T-helper 1 cell treated with Interleukin-12 subunit alpha and Interleukin-12 subunit beta and Interleukin-4 antibody, amounts not matched to agents 30 ng/mL and 1 ng/mL, for 36 hours (primary cell): ENCODE data around the gene CCND2. TPM values are rescaled to one million over a fixed set of nuclear protein-coding genes. Genes with fewer than 3 reads are reported as not detected.

Experiments used
- intact Hi-C: fragments of 100-400 bp; cut with micrococcal nuclease; formaldehyde crosslinking; loops from one replicate; pipeline ENCODE4 v1.15.1; 2024
- total RNA-seq: library from RNA; stranded (reverse); gene quantifications from 2 replicates; pipeline ENCODE4 v1.2.3, GENCODE V29; 2022

CCND2 gene
- total RNA-seq, 1 donor from 2014 or later, result 821 TPM

- intact Hi-C loops, result no loop called here
Measured at GRCh38 chr12:4288296-4289131, 15.0 kb downstream of the CCND2 start.

- intact Hi-C loops, result no loop called here
Measured at GRCh38 chr12:4289231-4289878, 15.8 kb downstream of the CCND2 start.

GRCh38 chr12:4289998-4290790 is 16.6 kb downstream of the CCND2 start:
- intact Hi-C loops, result no loop called here

DNA sequence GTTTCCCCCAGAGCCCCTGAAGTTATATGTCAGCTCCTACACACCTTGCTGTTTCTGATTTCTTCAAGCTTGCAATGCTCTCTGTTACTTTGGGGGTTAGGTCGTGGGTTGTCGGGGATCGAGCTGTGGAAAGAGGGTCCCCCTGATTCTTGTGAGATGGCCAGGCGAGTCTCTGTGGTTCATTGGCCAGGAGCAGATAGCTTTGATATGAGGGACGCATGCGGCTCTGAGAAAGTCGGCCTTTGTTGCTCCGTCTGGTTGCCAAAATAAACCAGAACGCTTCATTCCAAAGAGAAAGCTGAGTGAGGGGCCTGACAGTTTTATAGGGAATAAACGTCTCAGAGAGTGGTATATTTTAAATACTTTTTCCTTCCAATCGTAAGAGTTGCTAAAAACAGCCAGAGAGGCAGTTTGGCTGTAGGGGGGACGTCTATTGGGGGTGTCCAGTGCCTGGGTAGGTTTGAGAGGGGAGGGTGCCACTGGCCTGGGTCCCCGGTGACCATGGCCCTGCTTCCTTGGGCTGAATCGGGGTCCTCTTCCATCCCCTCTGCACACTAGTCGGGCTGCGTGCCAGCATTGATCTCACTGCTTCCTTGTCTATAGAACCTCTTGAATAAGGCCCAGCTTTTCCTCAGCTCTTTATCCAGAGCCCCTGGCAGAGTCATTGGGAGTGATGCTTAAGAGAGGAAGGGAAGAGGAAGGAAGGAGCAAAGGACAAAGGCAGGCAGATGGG is 18.9 kb downstream of the CCND2 start:
- intact Hi-C loops, result loop anchor here (2.0 kb wide), 1 partner anchor 28 kb away; the partner anchor contains the start of gene TIGAR

DNA sequence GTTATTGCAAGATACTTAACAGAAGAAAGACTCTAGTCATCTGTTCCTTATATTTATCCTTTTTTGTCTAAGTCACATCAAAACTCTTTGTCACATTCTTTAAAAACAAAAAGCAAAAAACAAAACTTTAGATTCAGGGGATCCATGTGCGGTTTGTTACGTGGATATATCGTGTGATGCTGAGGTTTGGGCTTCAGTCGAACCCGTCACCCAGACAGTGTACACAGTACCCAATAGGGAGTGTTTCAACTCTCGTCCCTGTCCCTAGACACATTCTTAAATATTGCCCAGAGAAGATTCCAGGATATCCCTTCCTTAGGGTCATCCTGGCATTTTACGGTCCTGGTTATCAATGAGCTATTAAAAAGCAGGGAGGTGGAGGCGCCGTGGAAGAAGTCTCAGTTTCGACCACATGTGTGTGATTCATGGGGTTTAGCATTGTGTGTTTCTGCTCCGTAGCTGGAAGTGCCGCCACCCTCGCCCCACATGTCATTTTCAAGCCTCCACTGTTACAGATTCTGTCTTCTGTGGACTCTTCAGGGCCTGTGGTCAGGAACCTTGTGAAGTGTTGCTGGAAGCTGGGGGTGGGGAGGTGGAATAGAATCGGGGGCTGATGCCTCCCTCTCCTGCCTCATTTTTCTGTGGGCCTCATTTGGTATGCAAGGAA is 19.9 kb downstream of the CCND2 start:
- intact Hi-C loops, result loop anchor here (2.0 kb wide), 1 partner anchor 27 kb away; the partner anchor contains the start of gene TIGAR

- intact Hi-C loops, result loop anchor here (2.0 kb wide), 1 partner anchor 27 kb away; the partner anchor contains the start of gene TIGAR
Measured at GRCh38 chr12:4293966-4294505, 20.5 kb downstream of the CCND2 start.

DNA sequence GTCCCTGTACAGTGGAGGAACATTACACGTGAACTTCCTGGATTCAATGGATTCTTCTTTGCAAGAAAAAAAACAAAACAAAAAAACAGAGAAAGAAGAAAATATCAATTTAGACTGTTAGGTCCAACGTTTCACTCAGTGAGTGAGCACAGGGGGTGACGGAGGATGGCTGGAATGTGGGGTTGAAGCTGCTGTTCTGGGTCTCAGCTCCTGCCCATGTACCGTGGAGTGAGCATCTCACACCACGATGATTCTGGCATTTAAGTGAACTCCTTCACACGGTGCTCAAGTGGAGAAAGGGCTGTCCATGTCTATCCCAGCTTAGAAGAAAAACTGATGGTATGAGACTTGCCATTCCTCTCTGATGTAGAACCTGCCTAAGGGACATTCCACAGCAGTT is 23.2 kb downstream of the CCND2 start:
- intact Hi-C loops, result no loop called here

DNA sequence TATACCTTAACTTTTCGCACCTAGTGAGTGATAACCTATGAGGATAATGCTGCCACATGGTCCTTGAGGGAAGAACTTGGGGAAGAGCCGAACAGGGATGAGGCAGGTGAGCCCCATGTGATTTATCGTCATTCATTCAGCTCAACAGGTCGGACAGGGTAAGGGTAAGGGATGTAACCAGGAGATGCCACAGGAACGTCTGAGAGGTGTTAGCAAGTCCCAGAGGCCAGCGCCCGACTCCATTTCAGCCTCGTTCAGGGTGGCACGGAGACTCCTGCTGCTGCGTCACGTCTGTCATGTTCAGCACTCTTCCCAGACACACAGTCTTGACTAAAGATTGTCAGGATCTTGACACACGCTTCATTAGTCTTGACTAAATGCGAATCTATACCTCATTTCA is 24.1 kb downstream of the CCND2 start:
- intact Hi-C loops, result no loop called here

DNA sequence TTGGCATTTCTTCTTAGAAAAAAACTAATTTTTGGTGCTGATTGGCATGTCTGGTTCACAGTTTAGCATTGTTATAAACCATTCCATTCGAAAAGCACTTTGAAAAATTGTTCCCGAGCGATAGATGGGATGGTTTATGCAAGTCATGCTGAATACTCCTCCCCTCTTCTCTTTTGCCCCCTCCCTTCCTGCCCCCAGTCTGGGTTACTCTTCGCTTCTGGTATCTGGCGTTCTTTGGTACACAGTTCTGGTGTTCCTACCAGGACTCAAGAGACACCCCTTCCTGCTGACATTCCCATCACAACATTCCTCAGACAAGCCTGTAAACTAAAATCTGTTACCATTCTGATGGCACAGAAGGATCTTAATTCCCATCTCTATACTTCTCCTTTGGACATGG is 27.3 kb downstream of the CCND2 start:
- intact Hi-C loops, result no loop called here

GRCh38 chr12:4301932-4302501 is 28.5 kb downstream of the CCND2 start:
- intact Hi-C loops, result no loop called here

DNA sequence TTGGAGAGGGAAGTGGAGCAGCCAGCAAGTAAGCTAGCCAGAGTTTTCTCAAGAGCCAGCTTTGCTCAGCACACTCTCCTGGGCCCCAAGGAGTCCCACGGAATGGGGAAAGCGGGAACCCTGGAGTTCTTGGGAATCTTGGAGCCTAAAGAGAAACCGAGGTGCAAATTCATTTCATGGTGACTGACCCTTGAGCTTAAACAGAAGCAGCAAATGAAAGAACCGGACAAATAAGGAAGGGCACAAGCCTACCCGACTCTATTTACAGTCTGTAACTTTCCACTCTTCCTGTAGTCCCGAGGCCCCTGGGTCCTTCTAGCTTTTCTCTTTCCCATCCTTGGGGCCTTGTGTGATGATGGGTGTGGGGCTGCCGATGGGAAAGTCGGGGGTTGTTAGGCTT is 29.3 kb downstream of the CCND2 start:
- intact Hi-C loops, result no loop called here

- intact Hi-C loops, result no loop called here
Measured at GRCh38 chr12:4303750-4304149, 30.2 kb downstream of the CCND2 start.

- intact Hi-C loops, result no loop called here
Measured at GRCh38 chr12:4307593-4308333, 34.2 kb downstream of the CCND2 start.

DNA sequence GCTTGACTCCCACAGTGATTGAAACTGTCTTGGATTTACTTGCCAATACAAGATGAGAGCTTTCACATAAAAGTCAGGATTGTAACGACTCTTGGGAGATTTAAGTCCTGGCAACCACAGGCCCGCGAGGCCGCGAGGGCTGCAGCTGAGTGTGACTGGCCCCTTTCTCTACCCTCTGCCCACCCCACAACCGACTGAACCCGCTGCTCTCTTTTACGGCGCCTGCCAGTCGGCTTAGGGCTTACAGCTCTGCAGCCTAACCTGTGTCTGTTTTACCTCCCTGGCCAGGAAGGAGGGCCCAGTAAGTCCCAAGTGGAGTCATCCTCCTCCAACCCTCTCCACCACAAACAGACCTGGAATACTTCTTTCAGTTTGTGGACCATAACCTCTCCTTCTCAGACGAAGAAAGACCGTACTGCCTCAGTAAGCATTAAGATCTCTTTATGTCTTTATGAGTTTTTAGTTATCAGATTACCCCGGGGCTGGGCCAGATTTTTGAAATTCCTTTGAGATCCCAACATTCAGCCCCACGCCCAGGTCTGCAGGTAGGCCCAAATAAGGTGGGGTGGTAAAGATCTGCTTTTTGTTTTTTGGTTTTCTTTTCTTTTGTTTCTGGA is 34.9 kb downstream of the CCND2 start:
- intact Hi-C loops, result no loop called here

DNA sequence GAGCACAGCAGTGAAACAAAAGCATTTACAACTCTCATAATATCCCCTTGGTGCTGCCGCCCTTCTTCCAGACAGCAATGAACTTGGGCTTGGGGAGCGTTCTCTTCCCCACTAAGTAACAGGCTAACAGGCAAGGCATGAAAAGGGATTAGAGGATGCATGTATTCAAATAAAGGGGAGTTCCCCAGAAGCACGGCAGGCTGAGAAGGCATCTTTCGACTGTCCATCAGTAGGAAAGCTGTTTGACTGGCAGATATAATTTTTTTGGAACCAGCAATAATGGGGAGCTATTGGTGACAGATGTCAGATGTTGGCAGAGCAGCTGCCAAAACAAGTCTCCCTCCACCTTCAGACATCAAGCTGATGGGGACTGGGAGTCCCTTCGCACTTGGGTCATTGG is 38.2 kb downstream of the CCND2 start:
- intact Hi-C loops, result no loop called here

DNA sequence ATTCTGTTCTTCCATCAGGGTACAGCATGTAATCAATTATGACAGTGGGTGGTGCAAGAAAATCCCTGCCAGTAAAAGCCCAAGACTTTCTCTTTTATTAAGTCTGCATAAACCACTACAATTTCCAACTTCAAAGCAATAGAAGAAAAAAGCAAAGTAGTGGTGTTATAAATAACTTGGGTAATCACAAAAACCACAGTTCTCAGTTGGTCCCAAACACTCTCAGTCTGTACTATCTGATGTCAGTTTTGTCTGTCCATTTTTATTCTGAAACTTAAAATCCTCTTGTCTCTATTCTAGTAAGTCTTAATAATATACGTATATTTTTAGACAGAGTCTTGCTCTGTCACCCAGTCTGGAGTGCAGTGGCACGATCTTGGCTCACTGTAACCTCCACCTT is 38.7 kb downstream of the CCND2 start:
- intact Hi-C loops, result no loop called here

- intact Hi-C loops, result loop anchor here (1.0 to 2.0 kb wide), 7 partner anchors 28 to 568 kb away; partner anchors contain the start of genes CRACR2A and PARP11
Measured at GRCh38 chr12:4320497-4320852, 46.9 kb downstream of the CCND2 start.

- intact Hi-C loops, result loop anchor here (1.0 to 2.0 kb wide), 10 partner anchors 28 to 568 kb away; partner anchors contain the start of genes AKAP3, CRACR2A, NDUFA9 and PARP11
Measured at GRCh38 chr12:4320853-4321701, 47.5 kb downstream of the CCND2 start, which contains the start of gene TIGAR. TSS of gene TIGAR (plus strand) at chr12:4321213. CDS start at chr12:4321272, 59 bp downstream.
